HG02840 (cell line): ENCODE measurements around the gene PPP1R1A.

ENCODE experiments used
- ATAC-seq: cut with Tn5 transposase; IDR thresholded peaks from one replicate; pipeline ENCODE4 v1.9.1; 2021; ENCODE audit warnings: mild to moderate bottlenecking, moderate library complexity, moderate number of reproducible peaks; ENCODE audit not compliant: unreplicated experiment, low FRiP score

PPP1R1A gene

DNA sequence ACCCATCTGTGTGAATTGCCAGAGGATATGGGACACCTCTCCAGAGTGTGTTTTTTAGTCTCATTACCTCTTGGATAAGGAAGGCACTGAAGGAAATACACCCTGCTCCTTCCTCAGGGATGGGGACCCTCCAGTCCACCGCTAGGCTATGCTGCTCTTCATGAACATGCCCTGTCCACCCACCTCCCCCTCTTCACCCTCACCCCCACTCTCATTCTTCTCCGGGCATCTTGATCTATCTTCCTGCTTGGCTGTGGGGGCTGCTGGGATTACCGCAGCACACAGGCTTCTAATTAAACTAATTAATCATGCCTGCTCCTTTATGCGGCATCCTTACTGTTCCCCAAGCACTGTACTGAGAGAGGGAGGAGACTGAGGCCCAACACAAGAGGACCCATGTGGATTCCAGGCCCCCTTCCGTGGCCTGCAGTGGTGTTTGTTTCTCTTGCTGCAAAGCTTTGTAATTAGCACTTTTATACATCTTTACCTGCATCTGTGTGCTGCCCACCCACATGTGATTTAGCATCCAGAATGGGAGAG, 46.6 kb downstream of the PPP1R1A start:
- no peak for ATAC-seq

GRCh38 chr12:54538136-54538700, 50.2 kb downstream of the PPP1R1A start:
- no peak for ATAC-seq

- no peak for ATAC-seq
Measured at GRCh38 chr12:54535474-54535873, 53.0 kb downstream of the PPP1R1A start.

GRCh38 chr12:54529581-54529980, 58.9 kb downstream of the PPP1R1A start:
- ATAC-seq = no peak
